ENCODE measurements around the gene TPK1. TPM values are rescaled to one million over a fixed set of nuclear protein-coding genes. Genes with fewer than 3 reads are reported as not detected.

TPK1 gene
- total and polyA plus RNA-seq, 2 of the 4 experiments (the other 2 are of a cell fraction) = 0.38 to 1.8 TPM

- intact Hi-C loops (cut with micrococcal nuclease) = no loop called here
- WGBS, 2 experiments (ENCODE audit: extremely low coverage in 2 of 2, insufficient read length in 1 of 2) = no CpG with 5 or more reads among the region's 1 CpG
- Histone ChIP-seq H3K56ac (ENCODE audit: extremely low read depth, insufficient read depth, low read length) (no peak overlapping the region), H3K36me3 (ENCODE audit: control insufficient read depth, insufficient read depth, low read length) (no peaks in the 10 kb centered on the region), H3K4me3 (ENCODE audit: insufficient read depth, low read depth, low read length) (no peak overlapping the region), H3K18ac (ENCODE audit: low read depth, low read length) (no peak overlapping the region), H4K5ac (ENCODE audit: low read depth, low read length) (no peak overlapping the region), H4K8ac (ENCODE audit: low read depth in 2 of 2, low read length in 2 of 2) (no peak overlapping the region), H3K4me2 (ENCODE audit: low read depth, low read length) (no peak overlapping the region), H2BK15ac (ENCODE audit: low read depth, low read length) (no peak overlapping the region), H3K9me3 (ENCODE audit: control insufficient read depth, insufficient read depth, low read length) (0 out of 2 replicates have a peak, but pooled peaks cover 2% of the 10 kb centered on the region), H2BK20ac (ENCODE audit: low read depth, low read length) (no peak overlapping the region), H3K4me1 (ENCODE audit: control insufficient read depth, insufficient read depth, low read length) (no peaks in the 10 kb centered on the region), H4K20me1 (ENCODE audit: insufficient read depth, low read length) (no peaks in the 10 kb centered on the region), H3K14ac (replicated peaks; ENCODE audit: low read depth, low read length) (no peak overlapping the region), H3K9me1 (ENCODE audit: insufficient read depth, low read length) (no peaks in the 10 kb centered on the region), H3K27ac (ENCODE audit: insufficient read depth, low read length) (no peak overlapping the region), H2AFZ (replicated peaks; ENCODE audit: low read length, poor library complexity) (no peak overlapping the region), H2BK5ac (ENCODE audit: low read depth, low read length, poor library complexity, severe bottlenecking) (no peak overlapping the region), H2AK5ac (ENCODE audit: low read depth, low read length) (no peak overlapping the region), H3K27me3 (ENCODE audit: control insufficient read depth, insufficient read depth, low read length) (no peaks in the 10 kb centered on the region), H3K79me1 (ENCODE audit: low read depth in 1 of 2, low read length in 2 of 2) (no peaks in the 10 kb centered on the region), H2BK120ac (ENCODE audit: low read depth, low read length) (no peak overlapping the region), H3K23ac (ENCODE audit: low read depth, low read length) (no peak overlapping the region), H2AK9ac (replicated peaks; ENCODE audit: low read depth, low read length, poor library complexity) (no peak overlapping the region), H3K9ac (ENCODE audit: low read depth, low read length) (no peak overlapping the region), H4K91ac (ENCODE audit: insufficient read depth, low read depth, low read length) (no peak overlapping the region), H3K4ac (ENCODE audit: low read depth, low read length) (no peak overlapping the region)
- ATAC-seq (ENCODE audit: low read depth) = no peak
- dilution Hi-C loops (cut with HindIII; ENCODE audit: low sequenced_read_pairs, unreplicated experiment) = no loop called here
- TF ChIP-seq NFE2L2 (IDR thresholded peaks at IDR 0.05; ENCODE audit: low read depth, low read length) = no peak
- TF ChIP-seq MAZ (IDR thresholded peaks at IDR 0.05; ENCODE audit: borderline replicate concordance, low read depth, low read length) = no peak
- no peak for TF ChIP-seq MXI1 (IDR thresholded peaks at IDR 0.05; ENCODE audit: borderline replicate concordance, low read depth, low read length)
- BruUV-seq (replicated peaks) = no TSS peak
- CTCF ChIA-PET = no interaction called here
- no peak for DNase-seq
- in situ Hi-C loops (cut with MboI; ENCODE audit: low sequenced_read_pairs) = no loop called here
- POLR2A ChIA-PET (ENCODE audit: unreplicated experiment) = no interaction called here
Observed at GRCh38 chr7:144848078-144848477, 12.2 kb upstream of the TPK1 start.
